HG03097 (cell line): ENCODE measurements around the gene STYXL2.

Source experiments
- ATAC-seq: cut with Tn5 transposase; IDR thresholded peaks from one replicate; pipeline ENCODE4 v1.9.1; 2021; ENCODE audit not compliant: unreplicated experiment, low FRiP score

Gene STYXL2

GRCh38 chr1:167093846-167094516 lies at the start of gene STYXL2:
Gene STYXL2, plus strand, starts transcription at chr1:167094075. Its CDS starts 775 bp downstream, at chr1:167094850.
- ATAC-seq: no peak

- no peak for ATAC-seq
Observed at GRCh38 chr1:167051907-167052306, 42.0 kb upstream of the STYXL2 start.

- no peak for ATAC-seq
Observed at GRCh38 chr1:167052389-167052788, 41.5 kb upstream of the STYXL2 start.

- no peak for ATAC-seq
Observed at GRCh38 chr1:167054531-167054930, 39.3 kb upstream of the STYXL2 start.

GRCh38 chr1:167054946-167055630 lies 38.8 kb upstream of the STYXL2 start:
- no peak for ATAC-seq

GRCh38 chr1:167056529-167057231 lies 37.2 kb upstream of the STYXL2 start:
- ATAC-seq: no peak

GRCh38 chr1:167057241-167057688 lies 36.6 kb upstream of the STYXL2 start:
- peak; percentile 52 for ATAC-seq

GRCh38 chr1:167059045-167059808 lies 34.6 kb upstream of the STYXL2 start:
- no peak for ATAC-seq

- no peak for ATAC-seq
Observed at GRCh38 chr1:167059809-167060107, 34.1 kb upstream of the STYXL2 start.

GRCh38 chr1:167060141-167061072 lies 33.5 kb upstream of the STYXL2 start:
- no peak for ATAC-seq

- ATAC-seq: no peak
Observed at GRCh38 chr1:167061073-167061464, 32.8 kb upstream of the STYXL2 start.

GRCh38 chr1:167064621-167065020 lies 29.3 kb upstream of the STYXL2 start:
- ATAC-seq: no peak

GRCh38 chr1:167065471-167065870 lies 28.4 kb upstream of the STYXL2 start:
- no peak for ATAC-seq

- ATAC-seq: no peak
Observed at GRCh38 chr1:167066333-167067122, 27.3 kb upstream of the STYXL2 start.

GRCh38 chr1:167067904-167068303 lies 26.0 kb upstream of the STYXL2 start:
- no peak for ATAC-seq

- ATAC-seq: no peak
Observed at GRCh38 chr1:167068761-167069160, 25.1 kb upstream of the STYXL2 start.

- ATAC-seq: no peak
Observed at GRCh38 chr1:167071286-167071685, 22.6 kb upstream of the STYXL2 start.

- no peak for ATAC-seq
Observed at GRCh38 chr1:167076136-167076710, 17.7 kb upstream of the STYXL2 start.
